ENCODE measurements around the gene ITGB2. TPM values are rescaled to one million over a fixed set of nuclear protein-coding genes. Genes with fewer than 3 reads are reported as not detected.

ITGB2 gene
- total RNA-seq, 1 donor from 2014 or later, result 35.1 TPM

GRCh38 chr21:44838039-44838895 lies 82.4 kb downstream of the ITGB2 start:
- TF ChIP-seq POLR2AphosphoS5 (IDR thresholded peaks at IDR 0.05; ENCODE audit: insufficient read depth in 1 of 2, low read depth in 1 of 2) (no peak), POLR2A (IDR thresholded peaks at IDR 0.05) (no peak)
- H3K9me3 ChIP-seq, result no peaks in the 10 kb centered on the region

DNA sequence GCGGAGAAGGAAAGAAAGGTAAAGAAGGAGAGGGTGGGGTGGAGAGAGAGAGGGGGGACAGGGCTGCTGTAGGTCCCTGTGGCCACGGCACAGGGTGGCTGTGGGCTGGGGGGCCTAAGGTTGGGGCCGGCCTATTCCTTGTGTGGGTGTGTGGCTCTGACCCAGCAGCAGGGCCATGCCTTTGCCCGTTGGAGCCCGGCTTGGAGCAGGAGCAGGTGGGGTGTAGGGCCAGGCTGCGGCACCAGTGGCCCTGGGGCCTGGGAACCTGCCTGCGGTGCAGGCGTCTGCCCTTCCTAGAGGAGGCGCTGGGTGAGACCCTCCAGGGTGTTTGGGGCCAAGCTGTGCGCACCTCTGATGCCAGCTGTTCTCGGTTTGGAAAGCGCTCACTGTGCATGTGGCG lies 83.2 kb downstream of the ITGB2 start:
- intact Hi-C loops (cut with DNase I), result no loop called here
- TF ChIP-seq POLR2AphosphoS5 (IDR thresholded peaks at IDR 0.05; ENCODE audit: insufficient read depth in 1 of 2, low read depth in 1 of 2) (no peak), POLR2A (IDR thresholded peaks at IDR 0.05) (no peak)
- TF ChIP-seq, protein P1, sequence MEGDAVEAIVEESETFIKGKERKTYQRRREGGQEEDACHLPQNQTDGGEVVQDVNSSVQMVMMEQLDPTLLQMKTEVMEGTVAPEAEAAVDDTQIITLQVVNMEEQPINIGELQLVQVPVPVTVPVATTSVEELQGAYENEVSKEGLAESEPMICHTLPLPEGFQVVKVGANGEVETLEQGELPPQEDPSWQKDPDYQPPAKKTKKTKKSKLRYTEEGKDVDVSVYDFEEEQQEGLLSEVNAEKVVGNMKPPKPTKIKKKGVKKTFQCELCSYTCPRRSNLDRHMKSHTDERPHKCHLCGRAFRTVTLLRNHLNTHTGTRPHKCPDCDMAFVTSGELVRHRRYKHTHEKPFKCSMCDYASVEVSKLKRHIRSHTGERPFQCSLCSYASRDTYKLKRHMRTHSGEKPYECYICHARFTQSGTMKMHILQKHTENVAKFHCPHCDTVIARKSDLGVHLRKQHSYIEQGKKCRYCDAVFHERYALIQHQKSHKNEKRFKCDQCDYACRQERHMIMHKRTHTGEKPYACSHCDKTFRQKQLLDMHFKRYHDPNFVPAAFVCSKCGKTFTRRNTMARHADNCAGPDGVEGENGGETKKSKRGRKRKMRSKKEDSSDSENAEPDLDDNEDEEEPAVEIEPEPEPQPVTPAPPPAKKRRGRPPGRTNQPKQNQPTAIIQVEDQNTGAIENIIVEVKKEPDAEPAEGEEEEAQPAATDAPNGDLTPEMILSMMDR (IDR thresholded peaks at IDR 0.05), result no peak
- DNase-seq (ENCODE audit: extremely low spot score in 2 of 2), result no peak

More at GRCh38 chr21:44838039-44838895, 82.4 kb downstream of the ITGB2 start:
- Histone ChIP-seq H3K36me3 (no peaks in the 10 kb centered on the region), H3K4me3 (no peak overlapping the region), H3K27me3 (no peaks in the 10 kb centered on the region), H3K27ac (no peak overlapping the region), H3K4me1 (peaks cover 7% of the 10 kb centered on the region)
- no peak for DNase-seq (ENCODE audit: extremely low spot score in 2 of 2)
- intact Hi-C loops (cut with DNase I), result no loop called here

DNA sequence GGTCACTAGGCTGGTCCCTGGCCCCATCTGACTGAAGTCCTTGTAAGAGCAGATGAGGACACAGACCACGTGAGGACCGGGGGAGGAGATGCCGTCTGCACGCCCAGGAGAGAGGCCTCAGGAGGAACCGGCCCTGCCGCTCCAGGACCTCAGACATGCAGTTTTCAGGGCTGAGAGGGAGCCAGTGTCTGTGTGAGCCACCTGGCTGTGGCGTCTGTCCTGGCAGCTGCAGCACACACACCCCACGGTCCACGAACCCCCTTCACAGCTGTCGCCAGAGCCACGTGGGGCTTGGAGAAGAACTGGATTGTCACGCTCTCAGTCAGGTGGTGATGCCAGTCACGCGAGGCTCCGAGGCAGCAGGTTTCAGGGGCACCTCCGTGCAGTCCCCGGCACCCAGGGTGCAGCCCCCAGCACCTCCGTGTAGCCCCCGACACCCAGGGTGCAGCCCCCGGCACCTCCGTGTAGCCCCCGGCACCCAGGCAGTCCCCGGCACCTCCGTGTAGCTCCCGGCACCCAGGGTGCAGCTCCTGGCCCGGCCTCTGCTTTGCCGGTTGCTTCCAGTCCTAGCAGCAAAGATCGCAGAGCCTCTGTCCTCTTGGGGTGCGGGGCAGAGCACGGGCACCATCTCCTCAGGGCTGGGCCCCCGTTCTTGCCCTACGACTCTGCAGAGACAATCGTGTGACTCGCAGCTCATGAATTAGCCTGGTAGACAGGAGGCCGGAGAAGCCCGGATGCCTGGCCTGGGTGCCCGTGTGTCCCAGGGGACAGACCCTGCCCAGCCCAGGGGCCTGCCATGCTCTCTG lies 83.8 kb downstream of the ITGB2 start:
- Histone ChIP-seq H3K9me3 (no peaks in the 10 kb centered on the region), H3K4me1 (peaks cover 7% of the 10 kb centered on the region), H3K4me3 (no peak overlapping the region), H3K36me3 (no peaks in the 10 kb centered on the region), H3K27me3 (no peaks in the 10 kb centered on the region), H3K27ac (no peak overlapping the region)
- TF ChIP-seq, protein P1 (IDR thresholded peaks at IDR 0.05), result no peak
- TF ChIP-seq POLR2AphosphoS5 (IDR thresholded peaks at IDR 0.05; ENCODE audit: insufficient read depth in 1 of 2, low read depth in 1 of 2) (no peak), POLR2A (IDR thresholded peaks at IDR 0.05) (no peak)
- no peak for DNase-seq (ENCODE audit: extremely low spot score in 2 of 2)
- intact Hi-C loops (cut with DNase I), result no loop called here

More for the DNA sequence above, 83.2 kb downstream of the ITGB2 start:
- Histone ChIP-seq H3K27me3 (no peaks in the 10 kb centered on the region), H3K4me3 (no peak overlapping the region), H3K9me3 (no peaks in the 10 kb centered on the region), H3K36me3 (no peaks in the 10 kb centered on the region), H3K27ac (no peak overlapping the region), H3K4me1 (peaks cover 7% of the 10 kb centered on the region)

- Histone ChIP-seq H3K27ac (no peak overlapping the region), H3K36me3 (no peaks in the 10 kb centered on the region), H3K4me1 (peaks cover 7% of the 10 kb centered on the region), H3K4me3 (no peak overlapping the region), H3K27me3 (no peaks in the 10 kb centered on the region), H3K9me3 (no peaks in the 10 kb centered on the region)
- TF ChIP-seq, protein P1 (IDR thresholded peaks at IDR 0.05), result no peak
- TF ChIP-seq POLR2A (IDR thresholded peaks at IDR 0.05) (no peak), POLR2AphosphoS5 (IDR thresholded peaks at IDR 0.05; ENCODE audit: insufficient read depth in 1 of 2, low read depth in 1 of 2) (no peak)
- intact Hi-C loops (cut with DNase I), result no loop called here
- DNase-seq (ENCODE audit: extremely low spot score in 2 of 2), result no peak
These were observed 84.4 kb downstream of the ITGB2 start for GRCh38 chr21:44836349-44836665.

Other genes starting within 250 kb of the ITGB2 start
- not detected for gene KRTAP12-1, start 238.7 kb downstream of the ITGB2 start, total RNA-seq
- not detected for gene KRTAP10-12, start 223.7 kb downstream of the ITGB2 start, total RNA-seq
- not detected for gene TSPEAR, start 209.3 kb downstream of the ITGB2 start, total RNA-seq
- gene UBE2G2, start 119.1 kb downstream of the ITGB2 start, total RNA-seq, result 96.5 TPM
- 70.0 TPM for gene SUMO3, start 102.8 kb downstream of the ITGB2 start, total RNA-seq
- 165 TPM for gene PTTG1IP, start 47.2 kb downstream of the ITGB2 start, total RNA-seq
- 8.3 TPM for gene SLX9, start 19.1 kb upstream of the ITGB2 start, total RNA-seq
- 19.6 TPM for gene ADARB1, start 153.7 kb upstream of the ITGB2 start, total RNA-seq